ENCODE measurements around the gene PSMA8. TPM values are rescaled to one million over a fixed set of nuclear protein-coding genes. Genes with fewer than 3 reads are reported as not detected.
"Not testable (repeated sequence)": the region's sequence is repeated elsewhere in the genome, so short reads cannot be mapped to it uniquely, and the experiment has no call there.

PSMA8 gene
- total RNA-seq, 1 donor from 2014 or later, result not detected

GRCh38 chr18:26159353-26159752, 25.7 kb downstream of the PSMA8 start:
- intact Hi-C loops (cut with DNase I), result no loop called here
- DNase-seq (ENCODE audit: low spot score), result no peak
- ATAC-seq, result no peak

- DNase-seq (ENCODE audit: low spot score) (no peak), ATAC-seq (no peak)
- intact Hi-C loops (cut with DNase I), result no loop called here
Observed at GRCh38 chr18:26164571-26164970, 30.9 kb downstream of the PSMA8 start.

- DNase-seq (ENCODE audit: low spot score); intact Hi-C loops (cut with DNase I); ATAC-seq: not testable (repeated sequence)
Observed at GRCh38 chr18:26167592-26167991, 33.9 kb downstream of the PSMA8 start.

GRCh38 chr18:26175481-26175880, 41.8 kb downstream of the PSMA8 start:
- intact Hi-C loops (cut with DNase I), result no loop called here
- DNase-seq (ENCODE audit: low spot score), result no peak
- no peak for ATAC-seq

- DNase-seq (ENCODE audit: low spot score), result no peak
- intact Hi-C loops (cut with DNase I), result no loop called here
Observed at GRCh38 chr18:26176134-26176533, 42.5 kb downstream of the PSMA8 start.

GRCh38 chr18:26181343-26181826, 47.7 kb downstream of the PSMA8 start:
- DNase-seq (ENCODE audit: low spot score) (no peak), ATAC-seq (no peak)
- intact Hi-C loops (cut with DNase I), result no loop called here

More at GRCh38 chr18:26176134-26176533, 42.5 kb downstream of the PSMA8 start:
- ATAC-seq, result no peak

- intact Hi-C loops (cut with DNase I), result no loop called here
- no peak for ATAC-seq
- no peak for DNase-seq (ENCODE audit: low spot score)
Observed at GRCh38 chr18:26183395-26184112, 49.9 kb downstream of the PSMA8 start.

- intact Hi-C loops (cut with DNase I), result no loop called here
- DNase-seq (ENCODE audit: low spot score) (no peak), ATAC-seq (no peak)
Observed at GRCh38 chr18:26185267-26185666, 51.6 kb downstream of the PSMA8 start.

GRCh38 chr18:26190506-26190905, 56.8 kb downstream of the PSMA8 start:
- ATAC-seq (no peak), DNase-seq (ENCODE audit: low spot score) (no peak)
- intact Hi-C loops (cut with DNase I), result no loop called here

GRCh38 chr18:26192233-26192632, 58.6 kb downstream of the PSMA8 start:
- ATAC-seq (no peak), DNase-seq (ENCODE audit: low spot score) (no peak)
- intact Hi-C loops (cut with DNase I), result no loop called here

- ATAC-seq (no peak), DNase-seq (ENCODE audit: low spot score) (no peak)
- intact Hi-C loops (cut with DNase I), result no loop called here
Observed at GRCh38 chr18:26196605-26197004, 62.9 kb downstream of the PSMA8 start.

- intact Hi-C loops (cut with DNase I); DNase-seq (ENCODE audit: low spot score); ATAC-seq: not testable (repeated sequence)
Observed at GRCh38 chr18:26202001-26202400, 68.3 kb downstream of the PSMA8 start.

- ATAC-seq (no peak), DNase-seq (ENCODE audit: low spot score) (no peak)
- intact Hi-C loops (cut with DNase I), result no loop called here
Observed at GRCh38 chr18:26205318-26205717, 71.6 kb downstream of the PSMA8 start.

GRCh38 chr18:26206488-26206887, 72.8 kb downstream of the PSMA8 start:
- ATAC-seq, result no peak
- DNase-seq (ENCODE audit: low spot score), result no peak
- intact Hi-C loops (cut with DNase I), result no loop called here

GRCh38 chr18:26207937-26208336, 74.3 kb downstream of the PSMA8 start:
- ATAC-seq, result no peak
- intact Hi-C loops (cut with DNase I), result no loop called here
- no peak for DNase-seq (ENCODE audit: low spot score)

- DNase-seq (ENCODE audit: low spot score) (no peak), ATAC-seq (no peak)
- intact Hi-C loops (cut with DNase I), result no loop called here
Observed at GRCh38 chr18:26208977-26209376, 75.3 kb downstream of the PSMA8 start.

GRCh38 chr18:26210147-26210546, 76.5 kb downstream of the PSMA8 start:
- intact Hi-C loops (cut with DNase I), result no loop called here
- ATAC-seq (no peak), DNase-seq (ENCODE audit: low spot score) (no peak)

GRCh38 chr18:26215247-26215970, 81.7 kb downstream of the PSMA8 start:
- intact Hi-C loops (cut with DNase I), result no loop called here
- DNase-seq (ENCODE audit: low spot score) (no peak), ATAC-seq (no peak)

- DNase-seq (ENCODE audit: low spot score) (no peak), ATAC-seq (no peak)
- intact Hi-C loops (cut with DNase I), result no loop called here
Observed at GRCh38 chr18:26225022-26225693, 91.5 kb downstream of the PSMA8 start.

- no peak for ATAC-seq
- intact Hi-C loops (cut with DNase I), result no loop called here
Observed at GRCh38 chr18:26225915-26226228, 92.2 kb downstream of the PSMA8 start.

More at GRCh38 chr18:26225915-26226228, 92.2 kb downstream of the PSMA8 start:
- no peak for DNase-seq (ENCODE audit: low spot score)

Data from sciatic nerve (tissue), 2 donors.